Loucy (cell line): Measurements from ENCODE around the gene ADAM23.

ENCODE experiments used
- EZH2phosphoT487 ChIP-seq: fragments of 200-600 bp; IDR thresholded peaks from 2 replicates; pipeline ENCODE4 v1.6.1; 2018; ENCODE audit warnings: antibody characterized with exemption, mild to moderate bottlenecking, moderate library complexity, borderline replicate concordance
- TF ChIP-seq, protein P1 (sequence below): fragments of 200-600 bp; sonication (generic); conservative IDR thresholded peaks from 2 replicates; pipeline ENCODE4 v1.5.1; 2014; ENCODE audit warnings: mild to moderate bottlenecking, antibody characterized with exemption, low read length

DNA sequence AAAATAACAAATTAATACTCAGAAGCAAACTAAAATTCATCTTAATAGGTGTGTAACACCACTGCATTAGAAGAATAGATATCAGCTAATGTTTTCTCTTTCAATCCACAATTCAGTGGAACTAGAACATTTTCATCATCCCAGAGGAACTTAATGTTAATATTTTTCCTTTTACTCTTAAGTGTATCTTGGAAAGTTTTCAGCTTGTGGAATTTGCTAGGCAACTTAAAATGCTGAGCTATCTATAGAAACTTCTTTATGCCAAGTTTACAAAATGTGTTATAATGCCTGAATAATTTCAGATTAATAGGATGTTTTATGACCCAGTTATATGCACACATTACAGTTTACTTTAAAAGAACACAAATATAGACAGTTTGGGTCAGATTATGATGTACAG is 112.4 kb downstream of the ADAM23 start:
- TF ChIP-seq, protein P1, sequence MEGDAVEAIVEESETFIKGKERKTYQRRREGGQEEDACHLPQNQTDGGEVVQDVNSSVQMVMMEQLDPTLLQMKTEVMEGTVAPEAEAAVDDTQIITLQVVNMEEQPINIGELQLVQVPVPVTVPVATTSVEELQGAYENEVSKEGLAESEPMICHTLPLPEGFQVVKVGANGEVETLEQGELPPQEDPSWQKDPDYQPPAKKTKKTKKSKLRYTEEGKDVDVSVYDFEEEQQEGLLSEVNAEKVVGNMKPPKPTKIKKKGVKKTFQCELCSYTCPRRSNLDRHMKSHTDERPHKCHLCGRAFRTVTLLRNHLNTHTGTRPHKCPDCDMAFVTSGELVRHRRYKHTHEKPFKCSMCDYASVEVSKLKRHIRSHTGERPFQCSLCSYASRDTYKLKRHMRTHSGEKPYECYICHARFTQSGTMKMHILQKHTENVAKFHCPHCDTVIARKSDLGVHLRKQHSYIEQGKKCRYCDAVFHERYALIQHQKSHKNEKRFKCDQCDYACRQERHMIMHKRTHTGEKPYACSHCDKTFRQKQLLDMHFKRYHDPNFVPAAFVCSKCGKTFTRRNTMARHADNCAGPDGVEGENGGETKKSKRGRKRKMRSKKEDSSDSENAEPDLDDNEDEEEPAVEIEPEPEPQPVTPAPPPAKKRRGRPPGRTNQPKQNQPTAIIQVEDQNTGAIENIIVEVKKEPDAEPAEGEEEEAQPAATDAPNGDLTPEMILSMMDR: no peak
- no peak for TF ChIP-seq EZH2phosphoT487
